ENCODE results near the gene ZBTB20.

DNA sequence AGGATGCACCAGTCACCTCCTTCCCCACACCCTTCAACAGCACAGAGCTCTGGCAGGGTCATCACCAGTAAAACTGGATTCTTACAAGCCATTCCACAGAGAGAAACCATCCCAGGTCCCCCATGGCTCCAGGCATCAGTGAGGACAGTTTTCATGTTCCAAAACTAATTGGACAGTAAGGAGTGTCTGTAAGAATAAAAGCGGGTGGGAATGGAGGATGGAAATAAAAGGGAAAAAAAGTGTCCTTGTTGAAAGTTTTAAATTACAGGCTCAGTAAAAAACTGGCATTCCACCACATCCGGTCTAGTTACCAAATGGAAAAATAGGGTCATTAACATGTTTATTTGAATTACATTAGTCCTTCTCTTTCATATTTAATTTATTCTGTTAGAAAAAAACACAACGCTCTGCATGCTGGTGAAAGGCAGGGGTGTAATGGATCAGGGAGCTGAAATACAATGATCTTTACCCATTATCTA is 735.9 kb downstream of the ZBTB20 start:
- TF ChIP-seq, protein P1, sequence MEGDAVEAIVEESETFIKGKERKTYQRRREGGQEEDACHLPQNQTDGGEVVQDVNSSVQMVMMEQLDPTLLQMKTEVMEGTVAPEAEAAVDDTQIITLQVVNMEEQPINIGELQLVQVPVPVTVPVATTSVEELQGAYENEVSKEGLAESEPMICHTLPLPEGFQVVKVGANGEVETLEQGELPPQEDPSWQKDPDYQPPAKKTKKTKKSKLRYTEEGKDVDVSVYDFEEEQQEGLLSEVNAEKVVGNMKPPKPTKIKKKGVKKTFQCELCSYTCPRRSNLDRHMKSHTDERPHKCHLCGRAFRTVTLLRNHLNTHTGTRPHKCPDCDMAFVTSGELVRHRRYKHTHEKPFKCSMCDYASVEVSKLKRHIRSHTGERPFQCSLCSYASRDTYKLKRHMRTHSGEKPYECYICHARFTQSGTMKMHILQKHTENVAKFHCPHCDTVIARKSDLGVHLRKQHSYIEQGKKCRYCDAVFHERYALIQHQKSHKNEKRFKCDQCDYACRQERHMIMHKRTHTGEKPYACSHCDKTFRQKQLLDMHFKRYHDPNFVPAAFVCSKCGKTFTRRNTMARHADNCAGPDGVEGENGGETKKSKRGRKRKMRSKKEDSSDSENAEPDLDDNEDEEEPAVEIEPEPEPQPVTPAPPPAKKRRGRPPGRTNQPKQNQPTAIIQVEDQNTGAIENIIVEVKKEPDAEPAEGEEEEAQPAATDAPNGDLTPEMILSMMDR (IDR thresholded peaks at IDR 0.05; ENCODE audit: low read length), result no peak
- TF ChIP-seq EZH2phosphoT487 (IDR thresholded peaks at IDR 0.05; ENCODE audit: low read length) (no peak), EZH2 (optimal IDR thresholded peaks at IDR 0.05; ENCODE audit: low read depth, low read length) (no peak)

Data from MM.1S (cell line).